ENCODE results near the gene HOXA3. TPM values are rescaled to one million over a fixed set of nuclear protein-coding genes. Genes with fewer than 3 reads are reported as not detected.

HOXA3 gene
- total RNA-seq, 1 donor from 2014 or later, result 14.4 TPM

DNA sequence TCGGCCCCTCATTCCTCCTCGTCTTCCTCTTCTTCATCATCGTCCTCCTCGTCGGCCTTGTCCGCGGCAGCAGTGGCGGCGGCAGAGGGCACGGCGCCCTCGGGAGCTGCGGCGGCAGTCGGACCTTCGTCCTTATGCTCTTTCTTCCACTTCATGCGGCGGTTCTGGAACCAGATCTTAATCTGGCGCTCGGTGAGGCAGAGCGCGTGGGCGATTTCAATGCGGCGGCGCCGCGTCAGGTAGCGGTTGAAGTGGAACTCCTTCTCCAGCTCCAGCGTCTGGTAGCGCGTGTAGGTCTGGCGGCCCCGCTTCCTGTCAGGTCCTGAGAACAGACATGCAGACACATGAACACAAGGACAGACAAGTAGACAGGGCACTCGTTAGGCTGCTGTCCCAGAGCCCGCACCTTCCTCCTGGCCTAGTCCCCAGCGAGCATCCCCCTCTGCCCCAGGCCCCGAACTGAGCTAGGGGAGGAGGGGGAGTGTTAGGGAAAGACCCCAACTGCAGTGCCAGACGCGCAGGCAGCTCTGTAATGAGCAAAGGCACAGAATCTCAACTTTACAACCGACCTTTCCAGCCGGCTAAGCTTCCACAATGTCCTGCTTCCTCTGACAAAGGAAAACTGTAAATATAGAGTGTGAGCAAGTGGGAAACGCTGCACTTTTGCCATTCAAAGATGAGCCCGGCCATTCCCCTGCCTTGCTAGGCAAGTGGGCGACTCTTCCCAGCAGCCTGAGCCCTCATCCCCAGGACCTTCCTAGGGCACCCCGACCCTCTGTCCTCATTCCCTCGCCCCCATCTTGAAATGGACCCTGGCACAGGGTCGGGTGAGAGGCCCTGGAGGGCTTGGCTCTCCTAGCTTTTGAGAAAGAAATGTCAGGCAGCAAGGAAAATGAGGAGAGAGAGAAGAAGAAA, 2.8 kb upstream of the HOXA3 start:
- no peaks in the 10 kb centered on the region for H3K36me3 ChIP-seq
- H3K4me1 ChIP-seq, result peaks cover 3 to 20% of the 10 kb centered on the region in 2 donors
- no peaks in the 10 kb centered on the region for H3K9me3 ChIP-seq
- no peaks in the 10 kb centered on the region for H3K27me3 ChIP-seq
- H3K4me3 ChIP-seq, result peak overlapping the region; percentile 64 to 82
- TF ChIP-seq CTCF (IDR thresholded peaks at IDR 0.05), result no peak
- intact Hi-C loops (cut with DNase I), result loop anchor here (5.0 kb wide), 1 partner anchor 1298 kb away; no protein-coding TSS in a partner anchor
- peak overlapping the region in 1 of 2 donors; percentile 73 for H3K27ac ChIP-seq
- DNase-seq (ENCODE audit: low spot score in 2 of 2), result peak in 1 of 2 donors; percentile 64

- Histone ChIP-seq H3K9me3 (no peaks in the 10 kb centered on the region), H3K4me1 (peaks cover 3 to 28% of the 10 kb centered on the region in 2 donors), H3K27me3 (no peaks in the 10 kb centered on the region), H3K27ac (no peak overlapping the region), H3K4me3 (no peak overlapping the region), H3K36me3 (no peaks in the 10 kb centered on the region)
- DNase-seq (ENCODE audit: low spot score in 2 of 2), result peak in 1 of 2 donors; percentile 41
- no peak for TF ChIP-seq CTCF (IDR thresholded peaks at IDR 0.05)
- intact Hi-C loops (cut with DNase I), result no loop called here
These were observed 2.0 kb upstream of the HOXA3 start for GRCh38 chr7:27154369-27154768.

DNA sequence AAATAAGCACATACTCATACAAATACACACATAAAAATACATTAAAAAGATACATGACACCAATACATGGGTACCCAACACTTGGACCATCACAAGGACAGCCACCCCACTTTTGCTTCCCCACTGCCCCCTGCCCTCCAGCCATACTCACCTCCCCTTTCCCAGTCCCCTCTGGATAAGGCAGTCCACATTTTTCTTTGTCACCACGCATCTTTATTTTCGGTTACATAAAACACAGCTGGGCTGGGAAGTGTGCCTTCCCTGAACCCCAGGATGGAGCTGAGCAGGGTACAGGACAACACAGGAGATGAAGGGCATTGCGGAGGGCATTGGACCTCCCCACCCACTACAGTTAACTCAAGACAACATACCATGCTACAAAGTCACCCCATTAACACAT, 1.1 kb upstream of the HOXA3 start:
- peak in 1 of 2 donors; percentile 45 for DNase-seq (ENCODE audit: low spot score in 2 of 2)
- H3K4me1 ChIP-seq, result peaks cover 3 to 33% of the 10 kb centered on the region in 2 donors
- no peak for TF ChIP-seq CTCF (IDR thresholded peaks at IDR 0.05)
- no peak overlapping the region for H3K4me3 ChIP-seq
- intact Hi-C loops (cut with DNase I), result no loop called here
- H3K27ac ChIP-seq, result no peak overlapping the region
- H3K9me3 ChIP-seq, result no peaks in the 10 kb centered on the region
- no peaks in the 10 kb centered on the region for H3K27me3 ChIP-seq
- H3K36me3 ChIP-seq, result no peaks in the 10 kb centered on the region

- no peaks in the 10 kb centered on the region for H3K9me3 ChIP-seq
- H3K4me1 ChIP-seq, result peaks cover 3 to 33% of the 10 kb centered on the region in 2 donors
- H3K4me3 ChIP-seq, result peak overlapping the region; percentile 68 to 69
- TF ChIP-seq CTCF (IDR thresholded peaks at IDR 0.05), result no peak
- peak overlapping the region; percentile 83 to 88 for H3K27ac ChIP-seq
- no peaks in the 10 kb centered on the region for H3K27me3 ChIP-seq
- no peak for DNase-seq (ENCODE audit: low spot score in 2 of 2)
- intact Hi-C loops (cut with DNase I), result no loop called here
- no peaks in the 10 kb centered on the region for H3K36me3 ChIP-seq
These were observed 546 bp upstream of the HOXA3 start for GRCh38 chr7:27152816-27153442.

GRCh38 chr7:27151341-27151930, 947 bp downstream of the HOXA3 start:
- peaks cover 3 to 36% of the 10 kb centered on the region in 2 donors for H3K4me1 ChIP-seq
- no peaks in the 10 kb centered on the region for H3K27me3 ChIP-seq
- H3K9me3 ChIP-seq, result no peaks in the 10 kb centered on the region
- no peak for TF ChIP-seq CTCF (IDR thresholded peaks at IDR 0.05)
- peak in 1 of 2 donors; percentile 70 for DNase-seq (ENCODE audit: low spot score in 2 of 2)
- intact Hi-C loops (cut with DNase I), result no loop called here
- H3K27ac ChIP-seq, result peak overlapping the region; percentile 83 to 88
- H3K4me3 ChIP-seq, result peak overlapping the region; percentile 68 to 69
- H3K36me3 ChIP-seq, result no peaks in the 10 kb centered on the region

All from ascending aorta (tissue), 2 donors.